ENCODE results near the gene ADAP1. TPM values are rescaled to one million over a fixed set of nuclear protein-coding genes. Genes with fewer than 3 reads are reported as not detected.

Gene ADAP1
- total RNA-seq, 1 experiment from 2014 or later: 34.0 TPM

DNA sequence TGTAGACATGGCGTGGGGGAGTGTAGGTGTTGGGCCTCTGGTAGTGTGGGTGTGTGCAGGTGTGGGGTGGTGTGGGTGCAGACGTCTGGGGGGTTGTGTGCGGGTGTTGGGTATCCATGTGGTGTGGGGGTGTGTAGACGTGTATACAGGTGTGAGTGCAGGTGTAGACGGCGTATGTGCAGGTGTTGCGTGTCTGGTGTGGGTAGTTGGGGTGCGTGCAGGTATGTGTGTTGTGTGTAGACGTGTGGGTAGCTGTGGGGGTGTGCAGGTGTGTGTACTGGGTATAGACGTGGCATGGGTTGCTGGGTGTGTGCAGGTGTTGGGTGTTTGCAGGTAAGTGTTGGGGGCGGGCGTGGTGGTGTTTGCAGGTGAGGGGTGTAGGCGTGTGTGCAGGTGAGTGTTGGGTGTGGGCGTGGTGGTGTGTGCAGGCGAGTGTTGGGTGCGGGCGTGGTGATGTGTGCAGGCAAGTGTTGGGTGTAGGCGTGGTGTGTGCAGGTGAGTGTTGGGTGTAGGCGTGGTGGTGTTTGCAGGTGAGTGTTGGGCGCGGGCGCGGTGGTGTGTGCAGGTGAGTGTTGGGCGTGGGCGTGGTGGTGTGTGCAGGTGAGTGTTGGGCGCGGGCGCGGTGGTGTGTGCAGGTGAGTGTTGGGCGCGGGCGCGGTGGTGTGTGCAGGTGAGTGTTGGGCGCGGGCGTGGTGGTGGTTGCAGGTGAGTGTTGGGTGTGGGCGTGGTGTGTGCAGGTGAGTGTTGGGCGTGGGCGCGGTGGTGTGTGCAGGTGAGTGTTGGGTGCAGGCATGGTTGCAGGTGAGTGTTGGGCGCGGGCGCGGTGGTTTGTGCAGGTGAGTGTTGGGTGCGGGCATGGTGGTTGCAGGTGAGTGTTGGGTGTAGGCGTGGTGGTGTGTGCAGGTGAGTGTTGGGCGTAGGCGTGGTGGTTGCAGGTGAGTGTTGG, 61.6 kb downstream of the ADAP1 start:
- Histone ChIP-seq H3K27ac (ENCODE audit: low read depth, low read length) (no peak overlapping the region), H3K27me3 (ENCODE audit: insufficient read depth, low read length) (no peaks in the 10 kb centered on the region), H4K20me1 (ENCODE audit: insufficient read depth) (no peaks in the 10 kb centered on the region), H3K9me2 (ENCODE audit: insufficient read depth) (no peaks in the 10 kb centered on the region), H3K9ac (ENCODE audit: low read length) (no peak overlapping the region), H3K4me2 (ENCODE audit: low read length) (no peak overlapping the region), H3K9me3 (ENCODE audit: control insufficient read depth in 1 of 2, insufficient read depth in 1 of 2, low read depth in 1 of 2, low read length in 2 of 2) (no peaks in the 10 kb centered on the region), H3K36me3 (ENCODE audit: control insufficient read depth in 1 of 2, insufficient read depth in 2 of 2, low read length in 2 of 2) (peaks cover 8 to 31% of the 10 kb centered on the region in 2 experiments; a peak in 3 of 4 replicates), H2AFZ (ENCODE audit: low read depth, low read length, poor library complexity, severe bottlenecking) (no peak overlapping the region), H3K4me3 (replicated peaks in 1 of 2; ENCODE audit: low read depth in 1 of 2, low read length in 2 of 2) (no peak overlapping the region), H3K79me2 (ENCODE audit: insufficient read depth, low read length) (peaks cover 16% of the 10 kb centered on the region; the same call in 1 of the 2 replicates), H3K4me1 (ENCODE audit: control insufficient read depth in 1 of 2, insufficient read depth in 2 of 2, low read length in 2 of 2) (no peaks in the 10 kb centered on the region)
- intact Hi-C loops (cut with micrococcal nuclease): no loop called here
- DNase-seq (ENCODE audit: low read depth, low spot score): no peak
- ATAC-seq: no peak
- ChIA-PET RAD21 (ENCODE audit: low non-redundant PET in 1 of 2, low total read pairs in 2 of 2, uncharacterized antibody in 2 of 2, unreplicated experiment in 2 of 2) (no interaction called here), POLR2A (no interaction called here), CTCF (no interaction called here)
- TF ChIP-seq RAD21 (IDR thresholded peaks at IDR 0.05; ENCODE audit: low read depth): no peak
- no peak for TF ChIP-seq FOSL1 (IDR thresholded peaks at IDR 0.05; ENCODE audit: low read depth)
- TF ChIP-seq ATF3 (IDR thresholded peaks at IDR 0.05): no peak
- TF ChIP-seq CBX3 (IDR thresholded peaks at IDR 0.05; ENCODE audit: low read depth): no peak
- no peak for TF ChIP-seq ZNF274 (IDR thresholded peaks at IDR 0.05; ENCODE audit: low read depth, low read length)
- TF ChIP-seq POLR2AphosphoS5 (IDR thresholded peaks at IDR 0.05; ENCODE audit: low read depth, low read length): no peak
- TF ChIP-seq SRF (IDR thresholded peaks at IDR 0.05; ENCODE audit: low read depth): no peak
- TF ChIP-seq POLR2A (IDR thresholded peaks at IDR 0.05; ENCODE audit: borderline replicate concordance, extremely low read depth, insufficient read depth, insufficient read length): no peak
- TF ChIP-seq REST (IDR thresholded peaks at IDR 0.05; ENCODE audit: low read depth): no peak
- no peak for TF ChIP-seq CTCF (IDR thresholded peaks at IDR 0.05 in 2 of 3, conservative IDR thresholded peaks at IDR 0.05 in 1 of 3; ENCODE audit: borderline replicate concordance in 1 of 3, insufficient read depth in 1 of 3, low read depth in 2 of 3, low read length in 2 of 3)
- TF ChIP-seq, protein P1, sequence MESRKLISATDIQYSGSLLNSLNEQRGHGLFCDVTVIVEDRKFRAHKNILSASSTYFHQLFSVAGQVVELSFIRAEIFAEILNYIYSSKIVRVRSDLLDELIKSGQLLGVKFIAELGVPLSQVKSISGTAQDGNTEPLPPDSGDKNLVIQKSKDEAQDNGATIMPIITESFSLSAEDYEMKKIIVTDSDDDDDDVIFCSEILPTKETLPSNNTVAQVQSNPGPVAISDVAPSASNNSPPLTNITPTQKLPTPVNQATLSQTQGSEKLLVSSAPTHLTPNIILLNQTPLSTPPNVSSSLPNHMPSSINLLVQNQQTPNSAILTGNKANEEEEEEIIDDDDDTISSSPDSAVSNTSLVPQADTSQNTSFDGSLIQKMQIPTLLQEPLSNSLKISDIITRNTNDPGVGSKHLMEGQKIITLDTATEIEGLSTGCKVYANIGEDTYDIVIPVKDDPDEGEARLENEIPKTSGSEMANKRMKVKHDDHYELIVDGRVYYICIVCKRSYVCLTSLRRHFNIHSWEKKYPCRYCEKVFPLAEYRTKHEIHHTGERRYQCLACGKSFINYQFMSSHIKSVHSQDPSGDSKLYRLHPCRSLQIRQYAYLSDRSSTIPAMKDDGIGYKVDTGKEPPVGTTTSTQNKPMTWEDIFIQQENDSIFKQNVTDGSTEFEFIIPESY (IDR thresholded peaks at IDR 0.05; ENCODE audit: extremely low read depth, insufficient replicate concordance, low read length): no peak
- TF ChIP-seq YY1 (IDR thresholded peaks at IDR 0.05; ENCODE audit: extremely low read depth, insufficient replicate concordance, low read depth, low read length): no peak
- TF ChIP-seq, protein P2, sequence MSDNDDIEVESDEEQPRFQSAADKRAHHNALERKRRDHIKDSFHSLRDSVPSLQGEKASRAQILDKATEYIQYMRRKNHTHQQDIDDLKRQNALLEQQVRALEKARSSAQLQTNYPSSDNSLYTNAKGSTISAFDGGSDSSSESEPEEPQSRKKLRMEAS (IDR thresholded peaks at IDR 0.05): no peak
- no peak for TF ChIP-seq ELF1 (IDR thresholded peaks at IDR 0.05; ENCODE audit: borderline replicate concordance, low read depth)
- TF ChIP-seq EZH2phosphoT487 (IDR thresholded peaks at IDR 0.05; ENCODE audit: borderline replicate concordance): no peak
- no peak for TF ChIP-seq ZFX (IDR thresholded peaks at IDR 0.05)
- no peak for TF ChIP-seq SIN3A (IDR thresholded peaks at IDR 0.05; ENCODE audit: low read depth)
- TF ChIP-seq JUND (IDR thresholded peaks at IDR 0.05): no peak
- no peak for TF ChIP-seq EGR1 (IDR thresholded peaks at IDR 0.05; ENCODE audit: low read depth)
- no TSS peak for BruUV-seq (replicated peaks)
